ENCODE results near the gene TYW1.
"Not testable (repeated sequence)": the region's sequence is repeated elsewhere in the genome, so short reads cannot be mapped to it uniquely, and the experiment has no call there.

Gene TYW1

DNA sequence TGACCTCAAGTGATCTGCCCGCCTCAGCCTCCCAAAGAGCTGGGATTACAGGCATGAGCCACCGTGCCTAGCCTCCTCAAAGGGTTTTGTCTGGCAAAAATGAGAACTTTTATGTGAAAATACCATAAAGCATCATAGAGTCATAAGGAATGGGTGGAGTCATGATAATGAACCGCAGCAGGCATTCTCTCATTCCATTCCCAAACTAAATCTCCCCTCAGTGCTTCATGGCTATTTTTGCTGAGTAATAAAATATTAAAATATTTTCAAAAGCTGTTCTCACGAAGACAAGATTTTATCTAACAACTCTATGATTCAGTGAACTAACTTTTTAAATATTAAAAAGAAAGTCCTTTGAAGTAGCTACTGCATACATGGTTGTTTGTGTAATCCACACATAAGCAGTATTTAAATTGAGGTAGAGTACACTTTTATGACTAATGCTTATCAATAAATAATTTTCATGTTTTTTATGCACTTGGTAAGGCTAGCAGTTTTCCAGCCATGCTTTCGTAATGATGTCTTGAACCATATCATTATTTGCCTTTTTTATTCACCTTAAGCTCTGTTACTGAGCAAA is 195.6 kb downstream of the TYW1 start:
- DNase-seq: not testable (repeated sequence)

DNA sequence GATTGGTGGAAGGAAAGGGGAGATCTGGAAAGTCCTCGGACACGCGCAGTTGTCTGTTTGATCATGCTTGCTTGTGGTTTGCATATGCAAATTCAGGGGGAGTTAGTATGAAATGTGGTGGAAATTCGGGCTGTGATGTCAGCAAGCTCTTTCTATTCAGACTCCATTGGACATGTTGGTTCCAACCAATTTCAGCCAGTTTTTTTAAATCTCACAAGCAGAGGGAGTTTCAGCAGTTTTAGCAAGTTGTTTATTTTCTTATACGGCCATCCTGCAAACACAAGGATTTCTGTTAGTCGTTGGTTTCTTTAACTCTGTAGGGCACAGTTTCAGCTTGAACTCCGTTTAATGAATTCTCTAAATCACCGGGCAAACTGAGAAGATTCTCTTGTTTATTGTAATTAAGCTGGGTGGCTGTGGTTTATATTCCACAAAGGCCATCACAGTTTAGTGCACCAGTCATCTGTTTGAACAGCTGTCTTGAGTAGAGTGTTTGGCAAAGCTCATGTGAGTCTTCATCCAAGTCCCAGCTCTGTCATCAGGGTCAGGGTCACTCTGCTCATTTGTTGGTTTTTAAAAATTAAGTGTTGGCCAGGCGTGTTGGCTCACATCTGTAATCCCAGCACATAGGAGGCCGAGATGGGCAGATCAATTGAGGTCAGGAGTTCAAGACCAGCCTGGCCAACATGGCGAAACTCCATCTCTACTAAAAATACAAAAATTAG is 196.4 kb downstream of the TYW1 start:
- DNase-seq: not testable (repeated sequence)

GRCh38 chr7:67196176-67196575 is 199.5 kb downstream of the TYW1 start:
- DNase-seq: not testable (repeated sequence)

- DNase-seq: not testable (repeated sequence)
Measured at GRCh38 chr7:67198865-67199526, 202.4 kb downstream of the TYW1 start.

DNA sequence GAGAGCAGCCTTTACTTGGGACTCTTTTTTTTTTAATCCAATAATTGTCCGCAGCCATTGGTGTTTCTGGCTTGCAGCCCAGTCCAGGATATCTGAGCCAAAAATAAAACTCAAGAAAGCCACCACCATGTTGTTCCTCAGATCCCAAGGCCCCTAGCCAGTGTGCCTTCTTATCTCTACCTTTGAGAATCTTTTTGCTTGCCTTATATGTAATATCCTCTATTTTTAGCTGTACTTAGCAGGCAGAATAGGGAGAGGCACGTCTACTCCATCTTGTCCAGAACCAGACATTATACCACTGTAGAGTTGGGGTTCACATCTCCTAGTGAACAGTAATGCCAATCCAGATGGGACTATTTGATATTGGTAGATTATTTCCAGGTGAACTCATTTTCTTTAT is 209.1 kb downstream of the TYW1 start:
- DNase-seq: not testable (repeated sequence)

- no peak for DNase-seq
Measured at GRCh38 chr7:67206452-67206851, 209.8 kb downstream of the TYW1 start.

DNA sequence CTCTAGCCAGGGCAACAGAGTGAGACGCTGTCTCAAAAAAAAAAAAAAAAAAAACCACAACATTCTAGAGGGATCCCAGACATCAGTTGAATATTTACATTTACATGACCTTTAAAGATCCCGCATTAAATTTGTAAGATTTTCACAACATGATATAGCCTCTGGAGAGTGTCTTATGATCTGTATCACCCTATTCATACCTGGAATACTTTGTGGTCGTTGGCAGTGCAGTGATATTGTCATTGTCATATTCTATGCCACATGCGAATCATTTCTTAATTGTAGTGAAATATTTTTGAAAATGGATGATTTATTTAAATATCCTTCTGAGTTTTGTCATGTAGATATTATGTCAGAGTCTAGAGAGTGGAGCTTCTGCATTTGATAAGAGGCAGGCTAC is 212.0 kb downstream of the TYW1 start:
- DNase-seq: not testable (repeated sequence)

DNA sequence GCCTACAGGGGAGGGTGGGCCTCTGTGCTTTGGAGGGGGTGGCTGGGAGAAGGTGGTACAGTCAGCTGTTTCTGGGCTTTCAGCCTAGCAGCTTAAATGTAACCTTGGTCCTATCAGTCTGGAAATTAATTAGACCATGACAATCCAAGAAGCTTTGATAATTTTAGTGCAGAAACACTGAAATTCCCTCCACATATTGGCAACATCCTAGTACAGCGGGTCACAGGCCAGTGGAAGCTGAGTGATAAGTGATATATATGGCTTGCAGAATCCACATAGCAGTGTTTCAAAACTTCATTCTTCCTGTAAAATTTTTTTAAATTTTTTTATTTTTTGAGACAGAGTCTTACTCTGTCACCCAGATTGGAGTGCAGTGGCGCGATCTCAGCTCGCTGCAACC is 212.6 kb downstream of the TYW1 start:
- DNase-seq: no peak

DNA sequence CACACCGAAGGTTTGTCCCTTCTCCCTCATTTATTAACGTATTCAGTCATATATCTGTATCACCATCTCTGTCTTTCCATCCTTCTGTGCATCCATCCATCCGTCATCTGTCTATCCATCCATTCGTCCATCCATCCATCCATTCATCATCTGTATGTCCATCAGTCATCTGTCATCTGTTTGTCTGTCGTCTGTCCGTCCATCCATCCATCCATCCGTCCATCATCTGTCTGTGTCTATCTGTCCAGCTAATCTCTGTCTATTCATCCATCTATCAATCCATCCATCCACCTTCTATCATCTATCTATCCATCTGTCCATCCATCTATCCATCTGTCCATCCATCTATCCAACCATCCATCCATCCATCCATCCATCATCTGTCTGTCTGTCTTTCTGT is 213.9 kb downstream of the TYW1 start:
- DNase-seq: no peak

GRCh38 chr7:67211650-67212330 is 215.2 kb downstream of the TYW1 start:
- not testable (repeated sequence) for DNase-seq

DNA sequence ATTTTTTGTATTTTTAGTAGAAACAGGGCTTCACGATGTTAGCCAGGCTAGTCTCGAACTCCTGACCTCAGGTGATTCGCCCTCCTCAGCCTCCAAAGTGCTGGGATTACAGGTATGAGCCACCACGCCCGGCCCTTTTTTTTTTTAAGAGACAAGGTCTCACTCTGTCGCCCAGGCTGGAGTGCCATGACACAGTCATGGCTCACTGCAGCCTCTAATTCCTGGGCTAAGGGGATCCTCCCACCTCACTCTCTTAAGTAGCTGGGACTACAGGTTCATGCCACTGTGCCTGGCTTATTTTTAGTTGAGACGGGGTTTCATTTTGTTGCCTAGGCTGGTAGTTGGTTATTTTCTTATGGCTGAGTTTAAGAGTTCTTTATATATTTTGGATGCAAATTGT is 216.4 kb downstream of the TYW1 start:
- not testable (repeated sequence) for DNase-seq

- DNase-seq: not testable (repeated sequence)
Measured at GRCh38 chr7:67223551-67223950, 226.9 kb downstream of the TYW1 start.

- DNase-seq: not testable (repeated sequence)
Measured at GRCh38 chr7:67226340-67226907, 229.8 kb downstream of the TYW1 start.

GRCh38 chr7:67226967-67227366 is 230.3 kb downstream of the TYW1 start:
- not testable (repeated sequence) for DNase-seq

DNA sequence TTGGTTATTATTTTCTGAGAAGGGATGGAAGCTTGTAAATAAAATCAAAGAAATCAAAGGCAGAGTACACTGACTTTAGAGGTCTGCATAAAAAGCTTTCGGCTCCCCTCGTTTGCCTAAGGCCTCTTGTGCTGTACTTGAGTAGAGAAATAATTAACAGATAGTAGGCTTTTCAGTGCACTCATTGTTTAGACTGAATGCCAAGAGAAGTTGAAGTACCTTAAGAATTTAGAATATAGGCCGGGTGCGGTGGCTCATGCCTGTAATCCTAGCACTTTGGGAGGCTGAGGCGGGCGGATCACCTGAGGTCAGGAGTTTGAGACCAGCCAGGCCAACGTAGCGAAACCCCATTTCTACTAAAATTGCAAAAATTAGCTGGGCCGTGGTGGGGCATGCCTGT is 232.4 kb downstream of the TYW1 start:
- not testable (repeated sequence) for DNase-seq

DNA sequence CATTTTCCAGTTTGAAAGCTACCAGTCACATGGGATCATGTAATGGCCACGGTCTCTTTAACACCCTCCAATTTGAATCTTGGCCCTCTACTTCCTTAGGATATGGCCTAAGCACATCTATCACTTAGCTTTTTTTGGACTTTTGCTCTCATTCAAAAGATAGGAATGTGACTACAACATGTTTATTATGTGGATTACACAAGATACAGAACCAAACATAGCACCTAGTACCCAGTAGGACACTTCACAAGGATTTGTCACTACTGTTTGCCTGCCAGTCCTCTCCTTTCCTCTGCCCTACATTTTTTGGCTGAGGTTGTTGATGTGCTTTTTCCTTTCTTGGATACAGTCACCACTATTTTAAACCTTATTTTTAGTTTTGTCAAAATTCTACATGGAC is 233.4 kb downstream of the TYW1 start:
- DNase-seq: not testable (repeated sequence)

DNA sequence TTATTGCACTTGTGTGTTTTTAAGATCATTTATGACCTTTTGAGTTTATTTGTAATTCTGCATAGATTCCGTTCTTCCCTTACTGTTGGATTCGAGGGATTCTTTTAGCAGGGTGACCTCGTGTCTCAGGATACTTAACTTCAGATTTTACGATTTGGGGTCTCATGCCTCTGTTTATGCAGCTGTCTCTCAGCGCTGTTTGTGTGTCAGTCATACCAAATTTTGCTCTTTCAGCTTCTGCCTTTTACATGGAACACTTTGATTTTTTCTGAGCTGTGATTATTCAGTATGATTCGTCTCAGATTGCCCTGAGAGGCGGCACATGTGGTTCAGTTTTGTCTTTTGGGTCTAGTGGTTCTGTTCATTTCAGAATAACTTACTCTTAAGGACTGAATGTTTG is 236.9 kb downstream of the TYW1 start:
- not testable (repeated sequence) for DNase-seq

DNA sequence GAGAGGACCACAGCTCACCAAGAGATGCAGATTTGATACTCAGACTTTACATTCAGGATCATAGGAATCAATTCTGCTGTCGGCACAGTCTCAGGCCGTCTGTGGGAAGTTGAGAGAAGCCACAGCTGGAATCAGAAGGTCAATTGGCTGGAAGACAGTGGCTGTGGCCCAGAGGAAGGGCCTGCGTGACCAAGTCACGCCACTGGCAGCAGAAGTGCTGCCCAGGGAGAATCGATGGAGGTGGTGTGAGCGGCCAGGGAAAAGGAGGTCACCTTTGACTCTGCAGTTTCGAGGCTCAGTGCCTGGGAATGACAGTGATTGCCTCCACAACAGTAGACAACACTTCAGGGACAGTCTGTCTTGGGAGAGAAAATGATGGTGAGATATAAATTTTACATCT is 239.6 kb downstream of the TYW1 start:
- DNase-seq: not testable (repeated sequence)

GRCh38 chr7:67242871-67243270 is 246.2 kb downstream of the TYW1 start:
- DNase-seq: not testable (repeated sequence)

DNA sequence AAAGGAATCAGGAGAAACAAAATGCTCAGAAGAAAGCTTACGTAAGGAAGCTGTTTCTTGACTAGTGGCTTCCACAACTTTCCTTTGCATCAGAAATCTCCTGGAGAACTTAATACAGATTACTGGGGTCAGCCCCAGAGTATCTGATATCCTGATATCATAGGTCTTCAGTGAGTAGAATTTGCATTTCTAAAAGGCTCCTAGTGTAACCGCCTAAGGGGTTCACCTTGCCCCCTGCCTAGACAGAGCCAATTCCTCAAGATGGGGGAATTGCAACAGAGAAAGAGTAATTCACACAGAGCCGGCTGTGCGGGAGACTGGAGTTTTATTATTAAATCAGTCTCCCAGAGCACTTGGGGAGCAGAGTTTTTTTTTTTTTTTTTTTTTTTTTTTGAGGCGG is 251.7 kb downstream of the TYW1 start:
- not testable (repeated sequence) for DNase-seq

DNA sequence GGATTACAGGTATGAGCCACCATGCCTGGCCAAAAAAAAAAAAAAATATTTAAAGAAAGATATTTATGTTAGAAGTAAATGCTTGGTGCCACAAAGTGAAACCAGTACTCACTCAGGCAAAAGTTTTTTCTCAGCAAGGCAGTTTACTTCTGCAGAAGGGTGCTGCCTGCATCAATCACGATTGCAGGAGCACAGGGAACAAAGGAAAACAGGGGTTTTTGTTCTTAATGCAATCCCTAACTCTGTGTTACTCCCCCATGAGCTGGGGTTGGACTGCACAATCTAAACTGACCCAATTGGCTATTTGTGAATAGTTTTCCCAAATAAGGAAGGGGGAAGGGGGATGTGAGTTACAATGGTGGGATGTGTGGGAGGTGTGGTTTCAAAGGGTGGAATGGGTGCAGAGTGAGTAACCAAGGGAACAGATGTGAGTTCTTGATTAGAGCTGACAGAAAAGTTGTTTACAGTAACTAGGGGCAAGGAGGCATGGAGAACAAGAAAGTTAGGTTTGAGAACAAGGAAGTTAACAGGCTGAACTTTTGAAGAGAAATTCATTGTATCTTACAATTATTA is 255.4 kb downstream of the TYW1 start:
- DNase-seq: no peak

DNA sequence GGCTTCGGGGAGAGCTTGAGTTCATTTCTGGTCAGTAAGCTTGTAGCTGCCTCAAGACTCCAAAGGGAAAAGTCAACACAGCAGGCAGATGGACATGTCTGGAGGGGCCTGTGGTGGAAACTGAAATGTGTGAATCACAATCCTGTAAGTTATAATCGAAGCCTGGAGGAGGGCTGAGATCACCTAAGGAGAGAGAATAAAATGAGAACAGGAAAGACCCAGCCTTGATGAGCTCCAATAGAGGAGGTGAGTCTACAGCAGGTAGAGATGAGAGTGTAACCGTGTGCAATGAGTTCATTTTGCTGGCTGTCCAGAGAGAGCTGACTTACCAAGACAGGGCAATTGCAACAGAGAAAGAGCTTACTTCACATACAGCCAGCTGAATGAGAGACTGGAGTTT is 258.4 kb downstream of the TYW1 start:
- not testable (repeated sequence) for DNase-seq

DNA sequence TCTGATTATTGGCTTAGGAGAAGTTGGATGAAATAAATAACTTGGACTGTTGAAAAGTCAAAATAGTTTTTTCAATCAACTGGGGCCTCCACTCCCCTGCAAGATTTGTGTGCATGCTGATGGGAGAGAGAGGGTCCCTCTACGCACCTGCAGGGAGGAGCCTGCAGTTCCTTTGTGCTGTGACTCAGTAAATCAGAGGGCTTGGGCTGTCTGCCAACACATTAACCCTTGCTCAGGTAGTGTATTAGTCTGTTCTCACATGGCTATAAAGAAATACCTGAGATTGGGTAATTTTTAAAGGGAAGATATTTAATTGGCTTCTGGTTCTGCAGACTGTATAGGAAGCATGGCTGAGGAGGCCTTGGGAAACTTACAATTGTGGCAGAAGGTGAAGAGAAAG is 261.1 kb downstream of the TYW1 start:
- DNase-seq: not testable (repeated sequence)

Measured in activated CD8-positive, alpha-beta memory T cell treated with anti-CD3 and anti-CD28 coated beads, Interleukin-2, amount 50 U/mL, for 4 hours (primary cell).